GM12891 (cell line): ENCODE measurements around the gene PNPLA6.

Experiments
- POLR2A ChIP-seq: IDR thresholded peaks from 2 replicates; pipeline ENCODE4 v1.6.1; 2011; ENCODE audit warnings: low read depth, low read length, control low read depth
- POLR2AphosphoS5 ChIP-seq: IDR thresholded peaks from 2 replicates; pipeline ENCODE4 v1.6.1; 2011; ENCODE audit warnings: low read depth, low read length, control low read depth

DNA sequence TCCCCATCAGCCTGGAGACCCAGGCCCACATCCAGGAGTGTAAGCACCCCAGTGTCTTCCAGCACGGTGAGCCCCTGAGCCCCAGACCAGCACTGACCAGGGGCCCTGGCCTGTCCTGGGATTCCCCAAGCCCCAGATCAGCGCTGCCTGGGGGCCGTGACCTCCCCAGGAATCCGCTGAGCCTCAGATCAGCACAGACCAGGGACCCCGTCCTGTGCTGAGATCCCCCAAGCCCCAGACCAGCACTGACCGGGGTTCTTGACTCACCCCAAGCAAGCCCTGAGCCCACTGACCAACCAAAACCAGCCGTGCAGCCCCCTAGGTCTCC lies 7.4 kb upstream of the PNPLA6 start:
- TF ChIP-seq POLR2A = no peak
- no peak for TF ChIP-seq POLR2AphosphoS5
